ENCODE measurements around the gene SPTAN1.

- no peak for TF ChIP-seq POLR2A (IDR thresholded peaks at IDR 0.05; ENCODE audit: low read length)
- no peak for TF ChIP-seq CTCF (IDR thresholded peaks at IDR 0.05)
- TF ChIP-seq RARB (CRISPR knock-in tag; IDR thresholded peaks at IDR 0.05): no peak
- TF ChIP-seq NFE2L2 (conservative IDR thresholded peaks at IDR 0.05; ENCODE audit: low read length): no peak
- no peak for TF ChIP-seq EP300 (IDR thresholded peaks at IDR 0.05)
- TF ChIP-seq, protein P1, sequence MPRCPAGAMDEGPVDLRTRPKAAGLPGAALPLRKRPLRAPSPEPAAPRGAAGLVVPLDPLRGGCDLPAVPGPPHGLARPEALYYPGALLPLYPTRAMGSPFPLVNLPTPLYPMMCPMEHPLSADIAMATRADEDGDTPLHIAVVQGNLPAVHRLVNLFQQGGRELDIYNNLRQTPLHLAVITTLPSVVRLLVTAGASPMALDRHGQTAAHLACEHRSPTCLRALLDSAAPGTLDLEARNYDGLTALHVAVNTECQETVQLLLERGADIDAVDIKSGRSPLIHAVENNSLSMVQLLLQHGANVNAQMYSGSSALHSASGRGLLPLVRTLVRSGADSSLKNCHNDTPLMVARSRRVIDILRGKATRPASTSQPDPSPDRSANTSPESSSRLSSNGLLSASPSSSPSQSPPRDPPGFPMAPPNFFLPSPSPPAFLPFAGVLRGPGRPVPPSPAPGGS (IDR thresholded peaks at IDR 0.05): no peak
Measured at GRCh38 chr9:128611600-128612394, 59.4 kb downstream of the SPTAN1 start.

Measured in A549 (cell line).